ENCODE data around the gene TSSK6. TPM values are rescaled to one million over a fixed set of nuclear protein-coding genes. Genes with fewer than 3 reads are reported as not detected.
"Not testable (repeated sequence)": the region's sequence is repeated elsewhere in the genome, so short reads cannot be mapped to it uniquely, and the experiment has no call there.

Gene TSSK6
- total RNA-seq, 1 experiment from 2014 or later: 0.88 TPM

GRCh38 chr19:19487950-19488874 lies 27.1 kb downstream of the TSSK6 start:
- peak; percentile 18 for DNase-seq (ENCODE audit: low spot score)

GRCh38 chr19:19487077-19487949 lies 28.0 kb downstream of the TSSK6 start:
- no peak for DNase-seq (ENCODE audit: low spot score)

GRCh38 chr19:19486343-19487076 lies 28.8 kb downstream of the TSSK6 start:
- no peak for DNase-seq (ENCODE audit: low spot score)

- no peak for DNase-seq (ENCODE audit: low spot score)
Observed at GRCh38 chr19:19485998-19486290, 29.4 kb downstream of the TSSK6 start.

- DNase-seq (ENCODE audit: low spot score): no peak
Observed at GRCh38 chr19:19485161-19485997, 30.0 kb downstream of the TSSK6 start.

- no peak for DNase-seq (ENCODE audit: low spot score)
Observed at GRCh38 chr19:19482809-19483596, 32.3 kb downstream of the TSSK6 start.

GRCh38 chr19:19480688-19481087 lies 34.7 kb downstream of the TSSK6 start:
- DNase-seq (ENCODE audit: low spot score): no peak

- no peak for DNase-seq (ENCODE audit: low spot score)
Observed at GRCh38 chr19:19477705-19478383, 37.5 kb downstream of the TSSK6 start.

GRCh38 chr19:19475849-19476828 lies 39.2 kb downstream of the TSSK6 start:
- no peak for DNase-seq (ENCODE audit: low spot score)

GRCh38 chr19:19475015-19475765 lies 40.2 kb downstream of the TSSK6 start:
- no peak for DNase-seq (ENCODE audit: low spot score)

- DNase-seq (ENCODE audit: low spot score): not testable (repeated sequence)
Observed at GRCh38 chr19:19472106-19472505, 43.2 kb downstream of the TSSK6 start.

GRCh38 chr19:19471682-19472081 lies 43.7 kb downstream of the TSSK6 start:
- no peak for DNase-seq (ENCODE audit: low spot score)

- DNase-seq (ENCODE audit: low spot score): no peak
Observed at GRCh38 chr19:19470579-19470978, 44.8 kb downstream of the TSSK6 start.

- DNase-seq (ENCODE audit: low spot score): peak; percentile 51
Observed at GRCh38 chr19:19468424-19469050, 46.8 kb downstream of the TSSK6 start.

GRCh38 chr19:19466201-19466600 lies 49.1 kb downstream of the TSSK6 start:
- DNase-seq (ENCODE audit: low spot score): no peak

GRCh38 chr19:19465436-19466070 lies 49.8 kb downstream of the TSSK6 start:
- no peak for DNase-seq (ENCODE audit: low spot score)

Measured in A172 (cell line).